Vagina (tissue), 2 donors: ENCODE data around the gene SPATS1.

Experiments
- CTCF ChIP-seq, 3 experiments: fragments of 450-650 bp in 2 of 3; fragments of 200-600 bp in 1 of 3; sonication (generic) in 1 of 3; IDR thresholded peaks; one replicate each; pipeline ENCODE4 v1.5.1; 2017 to 2019; ENCODE audit warnings: antibody characterized with exemption in 3 of 3, mild to moderate bottlenecking in 2 of 3, moderate library complexity in 2 of 3
- POLR2A ChIP-seq, 2 donors: fragments of 450-650 bp; IDR thresholded peaks; one replicate each; pipeline ENCODE4 v1.6.1; 2017; ENCODE audit warnings: antibody characterized with exemption in 2 of 2, mild to moderate bottlenecking in 2 of 2, moderate library complexity in 2 of 2

- TF ChIP-seq CTCF (IDR thresholded peaks at IDR 0.05) (no peak), POLR2A (IDR thresholded peaks at IDR 0.05) (no peak)
Measured at GRCh38 chr6:44311767-44312166, 30.7 kb upstream of the SPATS1 start.
